NCI-H2029 treated with DMSO at 0.1 percent for 48 hours (cell line): ENCODE data around the gene SLC39A1.

Experiments
- DNase-seq: peaks from one replicate; lab custom pipeline; 2025; lab: John Stamatoyannopoulos, UW

The SLC39A1 gene

GRCh38 chr1:153977250-153978240, 14.2 kb upstream of the SLC39A1 start, which contains the start of gene JTB:
Gene JTB (minus strand): TSS chr1:153977674. CDS start chr1:153977252, 422 bp downstream.
- peak; percentile 65 for DNase-seq

DNA sequence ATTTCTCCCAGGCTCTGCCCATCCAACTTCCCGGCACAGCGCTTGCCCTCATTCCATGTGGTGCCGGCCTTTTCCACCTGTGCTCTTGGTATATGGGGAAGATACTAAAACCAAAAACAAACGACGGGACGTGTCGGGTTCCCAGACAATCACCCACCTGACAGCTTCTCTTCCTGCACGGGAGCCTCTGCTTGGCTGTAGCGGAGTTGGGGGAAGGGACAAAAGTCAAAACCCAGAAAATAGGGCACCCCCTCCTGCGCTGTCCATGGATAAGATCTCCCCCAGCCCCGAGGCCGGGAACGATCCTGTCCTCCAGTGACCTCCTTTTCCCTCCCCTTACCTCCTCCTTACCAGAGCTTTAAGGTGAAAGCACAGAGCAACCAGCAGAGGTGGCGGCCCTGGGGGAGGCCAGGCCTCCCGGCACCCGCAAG, 13.5 kb upstream of the SLC39A1 start:
- DNase-seq: no peak

GRCh38 chr1:153973525-153973924, 10.2 kb upstream of the SLC39A1 start:
- no peak for DNase-seq

- no peak for DNase-seq
These were observed 9.7 kb upstream of the SLC39A1 start for GRCh38 chr1:153973071-153973470.

DNA sequence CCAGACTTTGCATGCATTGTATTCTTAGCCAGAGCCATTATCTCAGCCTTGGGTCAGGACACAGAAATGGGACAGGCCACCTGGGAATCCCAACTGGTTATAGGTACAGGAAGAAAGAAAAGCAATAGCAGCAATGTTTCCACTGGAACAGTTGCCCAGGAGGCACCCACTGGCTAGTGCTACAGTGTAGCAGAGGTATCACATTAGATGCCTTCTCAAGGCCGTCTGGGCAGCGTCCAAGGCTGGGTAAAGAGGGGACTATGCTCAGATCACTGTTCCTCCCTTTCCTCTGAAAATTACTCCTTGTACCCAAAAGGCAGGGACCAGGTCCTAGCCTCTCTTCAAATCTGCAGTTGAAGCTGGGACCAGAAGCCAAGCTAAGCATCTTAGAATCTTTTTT, 7.0 kb upstream of the SLC39A1 start:
- no peak for DNase-seq

DNA sequence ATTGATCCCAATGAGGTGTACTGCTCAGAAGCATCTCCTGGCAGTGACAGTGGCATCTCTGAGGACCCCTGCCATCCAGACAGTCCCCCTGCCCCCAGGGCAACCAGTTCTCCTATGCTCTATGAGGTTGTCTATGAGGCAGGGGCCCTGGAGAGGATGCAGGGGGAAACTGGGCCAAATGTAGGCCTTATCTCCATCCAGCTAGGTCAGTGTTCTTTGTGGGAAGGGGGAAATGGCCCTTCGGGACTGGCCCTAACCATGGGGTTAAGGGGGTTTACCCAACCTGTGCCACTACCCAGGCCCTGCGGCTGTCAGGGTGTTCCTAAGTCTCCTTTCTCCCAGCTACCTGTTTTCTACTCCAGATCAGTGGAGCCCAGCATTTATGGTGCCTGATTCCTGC, 5.6 kb upstream of the SLC39A1 start:
- DNase-seq: no peak

DNA sequence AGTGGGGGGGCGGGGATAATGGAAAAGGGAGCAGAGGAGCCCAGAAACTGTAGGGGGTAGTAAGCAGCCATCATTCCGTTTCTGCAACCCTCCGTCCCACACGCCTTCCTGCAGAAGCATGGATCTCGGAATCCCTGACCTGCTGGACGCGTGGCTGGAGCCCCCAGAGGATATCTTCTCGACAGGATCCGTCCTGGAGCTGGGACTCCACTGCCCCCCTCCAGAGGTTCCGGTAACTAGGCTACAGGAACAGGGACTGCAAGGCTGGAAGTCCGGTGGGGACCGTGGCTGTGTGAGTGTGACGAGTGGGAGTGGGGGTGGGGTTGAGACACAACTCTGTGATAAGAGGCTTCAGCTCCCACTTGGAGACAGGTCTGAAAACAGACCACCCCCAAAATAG, 5.1 kb upstream of the SLC39A1 start:
- DNase-seq: no peak

GRCh38 chr1:153968000-153968363, 4.6 kb upstream of the SLC39A1 start:
- peak; percentile 73 for DNase-seq

GRCh38 chr1:153967107-153967999, 4.0 kb upstream of the SLC39A1 start, which contains the start of gene CREB3L4:
Gene CREB3L4 (plus strand): TSS chr1:153967902. CDS start chr1:153968526, 624 bp downstream.
- peak; percentile 93 for DNase-seq

- no peak for DNase-seq
These were observed 554 bp upstream of the SLC39A1 start for GRCh38 chr1:153963850-153964331.

DNA sequence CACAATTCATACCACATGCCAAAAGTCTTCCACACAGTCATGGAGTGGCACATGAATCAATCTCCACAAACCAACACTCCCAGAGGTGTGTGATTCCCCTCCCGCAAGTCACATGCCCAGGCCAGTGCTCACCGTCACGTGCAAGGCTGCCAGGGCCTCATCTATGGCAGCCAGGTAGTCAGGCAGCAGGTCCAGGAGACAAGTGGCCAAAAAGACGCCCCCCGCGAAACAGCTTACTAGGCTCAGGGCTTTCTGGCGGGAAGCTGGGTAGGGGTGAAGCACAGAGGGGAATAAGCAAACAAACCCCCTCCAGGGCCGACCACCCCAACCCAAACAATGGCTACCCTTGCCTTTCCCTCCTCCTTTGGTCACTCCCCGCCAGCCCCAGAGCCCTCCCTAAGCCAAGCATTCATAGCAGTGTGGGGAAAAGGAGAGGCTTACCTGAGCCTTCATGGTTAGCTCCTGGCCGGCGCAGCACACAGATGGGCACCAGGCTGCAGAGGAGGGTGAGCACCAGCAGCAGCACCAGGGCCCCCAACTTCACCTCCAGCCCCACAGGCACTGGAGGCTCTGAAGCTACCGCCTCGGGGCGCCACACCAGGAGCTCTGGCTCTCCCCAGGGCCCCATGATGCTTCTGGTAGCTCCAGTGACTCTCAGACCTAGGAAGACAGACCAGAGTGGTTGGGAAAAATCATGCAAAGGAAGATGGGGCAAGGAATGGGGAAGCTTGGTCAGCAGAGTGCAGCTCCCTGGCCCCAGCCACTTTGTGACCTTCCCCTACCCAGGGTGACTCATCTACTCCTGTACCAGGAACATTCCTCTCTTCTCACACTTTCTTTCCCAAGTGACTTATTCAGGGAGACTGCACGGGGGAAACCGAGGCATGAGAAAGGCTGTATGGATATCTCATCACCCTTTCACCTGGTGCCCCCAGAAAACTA, 978 bp downstream of the SLC39A1 start:
- DNase-seq: no peak

GRCh38 chr1:153961421-153961820, 1.9 kb downstream of the SLC39A1 start:
- no peak for DNase-seq

DNA sequence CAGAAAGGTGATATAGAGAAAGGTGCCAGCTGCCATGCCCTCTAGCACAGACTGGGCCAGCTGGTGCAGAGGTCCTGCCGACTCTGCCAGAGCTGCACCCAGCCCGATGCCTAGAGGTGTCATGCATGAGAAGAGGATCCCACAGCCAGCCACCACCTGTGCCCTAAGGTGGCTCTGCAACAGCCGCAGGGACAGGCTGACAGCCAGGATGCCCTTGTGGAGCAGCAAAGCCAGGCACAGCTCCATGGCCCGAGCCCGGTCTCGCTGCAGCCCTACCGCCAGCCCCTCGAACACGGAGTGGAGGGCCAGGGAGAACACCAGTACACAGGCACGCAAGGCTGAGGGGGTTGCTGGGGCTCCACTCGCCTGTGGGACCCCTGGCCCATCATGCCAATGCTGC, 3.1 kb downstream of the SLC39A1 start:
- DNase-seq: no peak

DNA sequence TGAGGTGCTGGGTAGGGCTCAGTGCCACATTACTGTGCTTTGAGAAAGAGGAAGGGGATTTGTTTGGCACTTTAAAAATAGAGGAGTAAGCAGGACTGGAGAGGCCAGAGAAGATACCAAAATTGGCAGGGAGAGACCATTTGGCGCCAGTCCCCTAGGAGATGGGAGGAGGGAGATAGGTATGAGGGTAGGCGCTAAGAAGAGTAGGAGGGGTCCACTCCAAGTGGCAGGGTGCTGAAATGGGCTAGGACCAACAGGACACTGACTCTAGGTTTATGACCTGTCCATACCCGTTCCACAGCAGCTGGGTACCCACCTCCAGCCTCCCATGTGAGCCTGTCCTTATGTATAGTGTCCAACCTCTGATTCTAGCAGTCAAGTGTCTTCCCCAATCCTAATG, 3.9 kb downstream of the SLC39A1 start:
- DNase-seq: no peak

DNA sequence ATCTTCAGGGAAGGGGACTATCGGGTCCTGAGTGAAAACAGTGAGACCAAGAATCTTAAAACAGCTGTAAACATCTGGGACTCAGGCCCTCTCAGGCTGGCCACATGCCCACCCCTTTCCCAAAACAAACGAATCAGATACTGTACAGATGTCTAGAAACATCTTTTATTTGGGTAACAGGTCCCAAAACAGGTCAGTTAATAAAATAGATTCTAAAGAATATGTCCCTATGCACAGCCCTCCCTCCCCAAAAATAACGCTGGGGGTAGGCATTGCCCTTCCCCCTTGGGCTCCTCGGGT, 4.4 kb downstream of the SLC39A1 start:
- no peak for DNase-seq

DNA sequence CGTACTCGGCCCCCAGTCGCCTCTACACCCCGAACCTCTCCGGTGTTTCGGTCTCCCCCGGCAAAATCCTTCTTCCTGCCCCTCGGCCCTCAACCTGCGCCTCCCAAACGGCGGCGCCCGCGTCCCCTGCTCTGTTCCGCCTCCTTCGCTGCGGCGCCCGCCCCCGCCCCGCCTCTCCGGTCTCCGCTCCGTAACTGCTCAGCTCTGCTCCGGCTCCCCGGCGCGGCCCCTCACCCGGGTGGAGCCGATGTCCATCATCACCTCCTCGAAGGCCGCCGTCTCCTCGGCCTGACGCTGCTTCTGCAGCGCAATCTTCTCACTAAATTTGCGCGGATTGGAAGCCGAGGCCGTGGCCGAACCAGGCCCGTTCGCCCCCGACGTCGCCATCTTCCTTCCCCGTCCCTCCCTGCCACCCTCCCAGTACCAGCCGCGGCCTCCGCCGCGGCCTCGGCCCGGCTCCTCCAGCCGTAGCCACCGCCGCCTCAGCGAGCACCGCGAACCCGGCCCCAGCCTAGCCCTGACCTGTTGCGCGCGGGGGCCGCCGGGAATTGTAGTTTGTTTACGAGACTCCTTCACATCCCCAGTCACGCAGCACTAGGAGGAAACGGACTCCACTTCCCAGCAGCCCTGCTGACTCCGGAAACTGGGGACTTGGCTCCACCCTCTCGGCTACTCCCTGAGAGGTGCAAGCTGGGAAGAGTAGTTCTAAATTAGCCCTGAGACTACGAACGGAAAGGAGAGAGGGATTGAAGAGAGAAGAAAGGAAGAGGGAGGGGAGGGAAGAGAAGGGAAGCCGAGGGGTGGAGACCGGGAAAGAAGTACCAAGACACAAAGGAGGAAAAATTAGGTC, 5.0 kb downstream of the SLC39A1 start, which contains the start of gene CRTC2:
TSS of gene CRTC2 (minus strand) at position 502 of the 850 bp plus-strand sequence. CDS start at position 387, 115 bp downstream.
- peak; percentile 98 for DNase-seq

- no peak for DNase-seq
These were observed 5.6 kb downstream of the SLC39A1 start for GRCh38 chr1:153957744-153958110.

GRCh38 chr1:153956997-153957715, 6.2 kb downstream of the SLC39A1 start:
- DNase-seq: no peak

- no peak for DNase-seq
These were observed 8.5 kb downstream of the SLC39A1 start for GRCh38 chr1:153954826-153955225.
